Endothelial cell of umbilical vein (primary cell): Measurements from ENCODE around the gene C10orf53.

Source experiments
- EZH2 ChIP-seq: IDR thresholded peaks from 2 replicates; pipeline ENCODE4 v1.6.1; 2012; ENCODE audit warnings: borderline replicate concordance, low read depth, mild to moderate bottlenecking, moderate library complexity, low read length, inconsistent platforms; ENCODE audit not compliant: severe bottlenecking
- FOS ChIP-seq: IDR thresholded peaks from 2 replicates; pipeline ENCODE4 v1.6.1; 2011; ENCODE audit warnings: mild to moderate bottlenecking, low read length, moderate library complexity, borderline replicate concordance; ENCODE audit not compliant: insufficient read depth
- JUN ChIP-seq: IDR thresholded peaks from 2 replicates; pipeline ENCODE4 v1.6.1; 2011; ENCODE audit warnings: borderline replicate concordance, low read depth; ENCODE audit not compliant: insufficient read length, insufficient read depth
- MYC ChIP-seq: IDR thresholded peaks from one replicate; pipeline ENCODE4 v1.6.1; 2011; ENCODE audit warnings: mild to moderate bottlenecking, low read depth, low read length
- POLR2A ChIP-seq: IDR thresholded peaks from 2 replicates; pipeline ENCODE4 v1.6.1; 2012; ENCODE audit warnings: low read depth, mild to moderate bottlenecking, control low read depth, low read length
- POLR2AphosphoS5 ChIP-seq: IDR thresholded peaks from 2 replicates; pipeline ENCODE4 v1.6.1; 2012; ENCODE audit warnings: low read depth, mild to moderate bottlenecking, control low read depth, low read length, moderate library complexity; ENCODE audit not compliant: insufficient read depth
- TF ChIP-seq, protein P1 (sequence below), 2 donors: IDR thresholded peaks; 1 replicate in 1 of 2; 2 replicates in 1 of 2; pipeline ENCODE4 v1.5.1; 2011; ENCODE audit warnings: low read length in 2 of 2, mild to moderate bottlenecking in 2 of 2, moderate library complexity in 2 of 2, control low read depth in 1 of 2, inconsistent platforms in 1 of 2, low read depth in 1 of 2; ENCODE audit not compliant: insufficient read depth in 1 of 2; ENCODE audit errors: extremely low read depth in 1 of 2
- TF ChIP-seq, protein P2 (sequence below): IDR thresholded peaks from 2 replicates; pipeline ENCODE4 v1.6.1; 2011; ENCODE audit not compliant: insufficient read depth, insufficient read length

DNA sequence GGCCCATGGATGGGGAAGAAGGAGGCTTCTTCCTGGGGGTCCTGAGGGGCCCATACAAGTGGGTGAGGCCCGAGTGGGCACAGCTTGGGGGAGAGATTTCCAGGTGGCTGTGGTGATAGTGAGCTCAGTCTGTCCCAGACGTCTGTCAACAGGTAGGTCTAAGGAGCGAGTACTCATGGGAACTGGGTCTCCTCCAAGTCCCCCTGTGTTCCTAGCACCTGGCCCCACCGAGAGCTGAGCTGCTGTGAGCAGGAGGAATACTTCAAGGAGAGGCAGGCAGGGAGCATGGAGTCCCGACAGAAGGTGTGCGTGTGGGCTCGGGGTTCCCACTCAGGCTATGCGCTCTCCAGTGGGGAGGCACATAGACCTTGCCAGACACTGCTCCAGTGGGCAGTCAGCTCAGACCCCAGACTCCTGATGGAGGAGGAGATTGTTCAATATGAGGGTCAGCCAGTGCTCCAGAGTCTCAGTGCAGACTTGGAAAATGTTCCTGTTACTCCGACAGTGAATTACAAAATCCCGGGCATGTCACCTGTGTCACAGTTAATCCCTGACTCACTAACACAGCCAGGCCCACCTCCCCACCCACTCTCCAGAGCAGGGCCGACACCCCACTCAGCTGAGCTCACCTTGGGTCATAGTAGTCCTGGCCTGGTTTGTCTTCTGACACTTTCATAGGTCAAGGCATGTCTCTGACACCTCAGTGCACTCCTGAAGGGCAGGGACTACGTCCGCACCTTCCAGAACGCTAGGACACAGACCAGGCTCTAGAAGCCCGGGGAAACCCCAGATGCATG lies 28.2 kb upstream of the C10orf53 start:
- no peak for TF ChIP-seq MYC
- TF ChIP-seq, protein P1, sequence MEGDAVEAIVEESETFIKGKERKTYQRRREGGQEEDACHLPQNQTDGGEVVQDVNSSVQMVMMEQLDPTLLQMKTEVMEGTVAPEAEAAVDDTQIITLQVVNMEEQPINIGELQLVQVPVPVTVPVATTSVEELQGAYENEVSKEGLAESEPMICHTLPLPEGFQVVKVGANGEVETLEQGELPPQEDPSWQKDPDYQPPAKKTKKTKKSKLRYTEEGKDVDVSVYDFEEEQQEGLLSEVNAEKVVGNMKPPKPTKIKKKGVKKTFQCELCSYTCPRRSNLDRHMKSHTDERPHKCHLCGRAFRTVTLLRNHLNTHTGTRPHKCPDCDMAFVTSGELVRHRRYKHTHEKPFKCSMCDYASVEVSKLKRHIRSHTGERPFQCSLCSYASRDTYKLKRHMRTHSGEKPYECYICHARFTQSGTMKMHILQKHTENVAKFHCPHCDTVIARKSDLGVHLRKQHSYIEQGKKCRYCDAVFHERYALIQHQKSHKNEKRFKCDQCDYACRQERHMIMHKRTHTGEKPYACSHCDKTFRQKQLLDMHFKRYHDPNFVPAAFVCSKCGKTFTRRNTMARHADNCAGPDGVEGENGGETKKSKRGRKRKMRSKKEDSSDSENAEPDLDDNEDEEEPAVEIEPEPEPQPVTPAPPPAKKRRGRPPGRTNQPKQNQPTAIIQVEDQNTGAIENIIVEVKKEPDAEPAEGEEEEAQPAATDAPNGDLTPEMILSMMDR (IDR thresholded peaks at IDR 0.05; ENCODE audit: extremely low read depth in 1 of 2, insufficient read depth in 1 of 2, low read depth in 1 of 2, low read length in 2 of 2) = no peak
- TF ChIP-seq POLR2A = no peak
- no peak for TF ChIP-seq POLR2AphosphoS5
- TF ChIP-seq EZH2 = no peak
- TF ChIP-seq, protein P2, sequence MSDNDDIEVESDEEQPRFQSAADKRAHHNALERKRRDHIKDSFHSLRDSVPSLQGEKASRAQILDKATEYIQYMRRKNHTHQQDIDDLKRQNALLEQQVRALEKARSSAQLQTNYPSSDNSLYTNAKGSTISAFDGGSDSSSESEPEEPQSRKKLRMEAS = no peak
- no peak for TF ChIP-seq JUN
- TF ChIP-seq FOS = no peak
